SU-DHL-6 (cell line): ENCODE data around the gene SYTL3.
"Not testable (repeated sequence)": the region's sequence is repeated elsewhere in the genome, so short reads cannot be mapped to it uniquely, and the experiment has no call there.

Experiments used
- H2AFZ ChIP-seq: fragments of 200-600 bp; sonication (generic); 2 replicates; pipeline ENCODE4 v1.6.1; 2014; ENCODE audit warnings: low read depth, mild to moderate bottlenecking, moderate library complexity, mixed read lengths, antibody characterized with exemption, low read length; ENCODE audit not compliant: severe bottlenecking
- H3F3A ChIP-seq: fragments of 200-600 bp; shearing (Covaris generic); 2 replicates; pipeline ENCODE4 v1.6.0; 2016; ENCODE audit warnings: antibody characterized with exemption, mild to moderate bottlenecking; ENCODE audit not compliant: insufficient read depth
- H3K27ac ChIP-seq: fragments of 200-600 bp; sonication (generic); 2 replicates; pipeline ENCODE4 v1.5.1; 2016; ENCODE audit warnings: low read depth, mild to moderate bottlenecking, low read length, moderate library complexity, mixed read lengths
- H3K27me3 ChIP-seq: fragments of 200-600 bp; sonication (generic), shearing (Covaris generic); 2 replicates; pipeline ENCODE4 v1.6.0; 2014; ENCODE audit warnings: mild to moderate bottlenecking, low read length
- H3K36me3 ChIP-seq: fragments of 200-600 bp; sonication (generic); 2 replicates; pipeline ENCODE4 v1.6.1; 2014; ENCODE audit warnings: mild to moderate bottlenecking, low read length, mixed read lengths
- H3K4me2 ChIP-seq: fragments of 300-600, 200-600 bp; shearing (Covaris generic), sonication (generic); 2 replicates; pipeline ENCODE4 v1.6.0; 2014; ENCODE audit warnings: low read length, low read depth, mild to moderate bottlenecking; ENCODE audit not compliant: poor library complexity, severe bottlenecking
- H3K4me3 ChIP-seq: fragments of 200-600 bp; sonication (generic); 2 replicates; pipeline ENCODE4 v1.5.1; 2014; ENCODE audit warnings: antibody characterized with exemption, low read length, mild to moderate bottlenecking, mixed read lengths; ENCODE audit not compliant: insufficient read depth, poor library complexity, severe bottlenecking
- H3K79me2 ChIP-seq: fragments of 200-600 bp; sonication (generic); 2 replicates; pipeline ENCODE4 v1.6.1; 2014; ENCODE audit warnings: mild to moderate bottlenecking, low read length, moderate library complexity; ENCODE audit not compliant: insufficient read depth
- H3K9ac ChIP-seq: fragments of 200-600 bp; sonication (generic); 2 replicates; pipeline ENCODE4 v1.7.0; 2014; ENCODE audit warnings: mild to moderate bottlenecking, low read length
- H3K9me2 ChIP-seq: fragments of 200-600 bp; sonication (generic); replicated peaks from 2 replicates; pipeline ENCODE4 v1.6.1; 2014; ENCODE audit warnings: low read length; ENCODE audit not compliant: insufficient read depth
- H3K9me3 ChIP-seq: fragments of 200-600 bp; sonication (generic); 2 replicates; pipeline ENCODE4 v1.6.1; 2014; ENCODE audit warnings: low read length, mixed read lengths; ENCODE audit not compliant: insufficient read depth
- H4K20me1 ChIP-seq: fragments of 200-600 bp; sonication (generic); 2 replicates; pipeline ENCODE4 v1.6.1; 2014; ENCODE audit warnings: low read depth, mild to moderate bottlenecking, antibody characterized with exemption, low read length, moderate library complexity, mixed read lengths
- EZH2phosphoT487 ChIP-seq: fragments of 200-600 bp; sonication (generic), shearing (Covaris generic); conservative IDR thresholded peaks from 2 replicates; pipeline ENCODE4 v1.6.1; 2018; ENCODE audit warnings: mild to moderate bottlenecking, antibody characterized with exemption, low read length, moderate library complexity, mixed read lengths
- TF ChIP-seq, protein P1 (sequence below): fragments of 200-600 bp; sonication (generic); IDR thresholded peaks from one replicate; pipeline ENCODE4 v1.5.1; 2017; ENCODE audit warnings: antibody characterized with exemption, mild to moderate bottlenecking, low read length, moderate library complexity; ENCODE audit not compliant: insufficient read depth, poor library complexity, severe bottlenecking

SYTL3 gene

DNA sequence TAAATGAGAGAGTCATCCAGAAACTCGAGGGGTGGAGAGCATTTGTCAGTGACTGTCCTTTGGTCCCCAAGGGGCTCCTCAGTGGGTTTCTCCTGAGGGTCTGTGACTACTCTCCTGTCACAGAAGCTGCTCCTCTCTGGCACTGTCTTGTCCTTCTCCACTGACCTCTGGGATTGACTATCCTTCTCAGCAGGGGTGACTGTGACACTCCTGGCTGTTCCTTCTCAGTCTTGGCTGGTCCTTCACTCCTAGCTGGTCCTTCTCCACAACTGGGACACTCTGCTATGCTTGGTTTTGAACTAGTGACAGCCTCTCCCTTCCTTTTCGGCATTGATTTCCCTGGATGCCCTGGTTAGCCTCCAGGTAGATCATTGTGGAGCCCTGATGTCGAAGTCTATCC is 38.8 kb upstream of the SYTL3 start:
- no peaks in the 10 kb centered on the region for H4K20me1 ChIP-seq
- H3K9me2 ChIP-seq: no peaks in the 10 kb centered on the region
- TF ChIP-seq, protein P1, sequence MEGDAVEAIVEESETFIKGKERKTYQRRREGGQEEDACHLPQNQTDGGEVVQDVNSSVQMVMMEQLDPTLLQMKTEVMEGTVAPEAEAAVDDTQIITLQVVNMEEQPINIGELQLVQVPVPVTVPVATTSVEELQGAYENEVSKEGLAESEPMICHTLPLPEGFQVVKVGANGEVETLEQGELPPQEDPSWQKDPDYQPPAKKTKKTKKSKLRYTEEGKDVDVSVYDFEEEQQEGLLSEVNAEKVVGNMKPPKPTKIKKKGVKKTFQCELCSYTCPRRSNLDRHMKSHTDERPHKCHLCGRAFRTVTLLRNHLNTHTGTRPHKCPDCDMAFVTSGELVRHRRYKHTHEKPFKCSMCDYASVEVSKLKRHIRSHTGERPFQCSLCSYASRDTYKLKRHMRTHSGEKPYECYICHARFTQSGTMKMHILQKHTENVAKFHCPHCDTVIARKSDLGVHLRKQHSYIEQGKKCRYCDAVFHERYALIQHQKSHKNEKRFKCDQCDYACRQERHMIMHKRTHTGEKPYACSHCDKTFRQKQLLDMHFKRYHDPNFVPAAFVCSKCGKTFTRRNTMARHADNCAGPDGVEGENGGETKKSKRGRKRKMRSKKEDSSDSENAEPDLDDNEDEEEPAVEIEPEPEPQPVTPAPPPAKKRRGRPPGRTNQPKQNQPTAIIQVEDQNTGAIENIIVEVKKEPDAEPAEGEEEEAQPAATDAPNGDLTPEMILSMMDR: no peak
- TF ChIP-seq EZH2phosphoT487: no peak
- H3F3A ChIP-seq: no peaks in the 10 kb centered on the region
- no peaks in the 10 kb centered on the region for H3K79me2 ChIP-seq
- H3K36me3 ChIP-seq: peaks cover 8% of the 10 kb centered on the region
- H3K4me3 ChIP-seq: no peak overlapping the region
- no peak overlapping the region for H3K9ac ChIP-seq
- no peaks in the 10 kb centered on the region for H3K9me3 ChIP-seq
- H3K27me3 ChIP-seq: no peaks in the 10 kb centered on the region
- no peak overlapping the region for H2AFZ ChIP-seq
- no peak overlapping the region for H3K27ac ChIP-seq
- no peak overlapping the region for H3K4me2 ChIP-seq

GRCh38 chr6:158611541-158612370 is 38.1 kb upstream of the SYTL3 start:
- Histone ChIP-seq H3K9me2 (no peaks in the 10 kb centered on the region), H2AFZ (no peak overlapping the region), H3F3A (no peaks in the 10 kb centered on the region), H3K4me3 (no peak overlapping the region), H3K4me2 (no peak overlapping the region), H3K79me2 (no peaks in the 10 kb centered on the region), H3K9me3 (no peaks in the 10 kb centered on the region), H3K36me3 (peaks cover 8% of the 10 kb centered on the region), H4K20me1 (no peaks in the 10 kb centered on the region), H3K9ac (no peak overlapping the region), H3K27me3 (no peaks in the 10 kb centered on the region), H3K27ac (no peak overlapping the region)
- TF ChIP-seq, protein P1: no peak
- TF ChIP-seq EZH2phosphoT487: no peak

DNA sequence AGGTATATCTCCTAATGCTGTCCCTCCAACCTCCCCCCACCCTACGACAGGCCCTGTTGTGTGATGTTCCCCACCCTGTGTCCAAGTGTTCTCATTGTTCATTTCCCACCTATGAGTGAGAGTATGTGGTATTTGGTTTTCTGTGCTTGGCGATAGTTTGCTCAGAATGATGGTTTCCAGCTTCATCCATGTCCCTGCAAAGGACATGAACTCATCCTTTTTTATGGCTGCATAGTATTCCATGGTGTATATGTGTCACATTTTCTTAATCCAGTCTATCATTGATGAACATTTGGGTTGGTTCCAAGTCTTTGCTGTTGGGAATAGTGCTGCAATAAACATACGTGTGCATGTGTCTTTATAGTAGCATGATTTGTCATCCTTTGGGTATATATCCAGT is 35.2 kb upstream of the SYTL3 start:
- not testable (repeated sequence) for H3K9me3 ChIP-seq, H3K79me2 ChIP-seq, H3K27me3 ChIP-seq, H3F3A ChIP-seq, H3K36me3 ChIP-seq, H3K27ac ChIP-seq, H3K4me3 ChIP-seq, H3K9me2 ChIP-seq, H2AFZ ChIP-seq, H3K4me2 ChIP-seq, H3K9ac ChIP-seq, H4K20me1 ChIP-seq

GRCh38 chr6:158618289-158618688 is 31.6 kb upstream of the SYTL3 start:
- not testable (repeated sequence) for H3K4me3 ChIP-seq, H2AFZ ChIP-seq, H3K27me3 ChIP-seq, H3K79me2 ChIP-seq, H3F3A ChIP-seq, H3K4me2 ChIP-seq, H3K36me3 ChIP-seq, H3K27ac ChIP-seq, H4K20me1 ChIP-seq, H3K9me3 ChIP-seq, H3K9ac ChIP-seq, H3K9me2 ChIP-seq
